GM23338 (cell line): ENCODE measurements around the gene PAK1.

ENCODE experiments used
- CREB1 ChIP-seq: fragments of 250-450 bp; sonication (Bioruptor Pico); IDR thresholded peaks from 2 replicates; pipeline ENCODE4 v1.5.0; 2020; ENCODE audit warnings: low read depth, mild to moderate bottlenecking, moderate library complexity
- CTCF ChIP-seq, 2 experiments: fragments of 200-600 bp in 1 of 2; sonication (generic) in 1 of 2; conservative IDR thresholded peaks; 2 replicates each; pipeline versions ENCODE4 v1.5.1 to v1.6.1; 2016 to 2017; ENCODE audit warnings: antibody characterized with exemption in 2 of 2, low read depth in 2 of 2, mild to moderate bottlenecking in 2 of 2, moderate library complexity in 1 of 2
- ETS1 ChIP-seq: IDR thresholded peaks from 2 replicates; pipeline ENCODE4 v1.6.1; 2016; ENCODE audit warnings: antibody characterized with exemption
- EZH2 ChIP-seq: fragments of 200-600 bp; sonication (generic); IDR thresholded peaks from one replicate; pipeline ENCODE4 v1.8.0; 2017; ENCODE audit warnings: antibody characterized with exemption, mild to moderate bottlenecking, low read depth; ENCODE audit not compliant: unreplicated experiment
- EZH2phosphoT487 ChIP-seq: fragments of 200-600 bp; sonication (generic); IDR thresholded peaks from one replicate; pipeline ENCODE4 v1.8.1; 2018; ENCODE audit warnings: antibody characterized with exemption; ENCODE audit not compliant: unreplicated experiment
- JUNB ChIP-seq: IDR thresholded peaks from one replicate; pipeline ENCODE4 v1.6.1; 2016; ENCODE audit warnings: antibody characterized with exemption; ENCODE audit not compliant: unreplicated experiment
- NANOG ChIP-seq: IDR thresholded peaks from 2 replicates; pipeline ENCODE4 v1.6.1; 2016; ENCODE audit warnings: antibody characterized with exemption, borderline replicate concordance
- POLR2AphosphoS5 ChIP-seq: IDR thresholded peaks from 2 replicates; pipeline ENCODE4 v1.6.1; 2016; ENCODE audit warnings: antibody characterized with exemption, low read depth
- REST ChIP-seq: IDR thresholded peaks from one replicate; pipeline ENCODE4 v1.6.1; 2018; ENCODE audit warnings: antibody characterized with exemption; ENCODE audit not compliant: unreplicated experiment
- STAT1 ChIP-seq: IDR thresholded peaks from one replicate; pipeline ENCODE4 v1.6.1; 2016; ENCODE audit warnings: antibody characterized with exemption; ENCODE audit not compliant: unreplicated experiment
- ZNF462 ChIP-seq: fragments of 250-450 bp; sonication (Bioruptor Pico); IDR thresholded peaks from 2 replicates; pipeline ENCODE4 v1.5.0; 2020; ENCODE audit warnings: mild to moderate bottlenecking, moderate library complexity

- TF ChIP-seq EZH2 (no peak), CTCF (conservative IDR thresholded peaks at IDR 0.05; ENCODE audit: low read depth in 2 of 2) (no peak), CREB1 (CRISPR knock-in tag) (no peak), REST (no peak), POLR2AphosphoS5 (no peak), NANOG (no peak), ZNF462 (CRISPR knock-in tag) (no peak), ETS1 (no peak), JUNB (no peak), EZH2phosphoT487 (no peak), STAT1 (no peak)
These were observed 114.4 kb downstream of the PAK1 start for GRCh38 chr11:77359481-77359880.
